ENCODE results near the gene GRAMD1A. TPM values are rescaled to one million over a fixed set of nuclear protein-coding genes. Genes with fewer than 3 reads are reported as not detected.

Gene GRAMD1A
- total RNA-seq, result 19.9 and 20.3 TPM in 2 replicates

GRCh38 chr19:34999498-35000337 is at the start of gene GRAMD1A:
Gene GRAMD1A, plus strand, starts transcription at chr19:35000323. Its CDS starts 156 bp downstream, at chr19:35000479.

GRCh38 chr19:34963573-34964406 is 36.3 kb upstream of the GRAMD1A start, which contains the start of gene ZNF792:
Gene ZNF792, minus strand, starts transcription at chr19:34964229. Its CDS starts 567 bp downstream, at chr19:34963662.

GRCh38 chr19:35030257-35031071 is 30.3 kb downstream of the GRAMD1A start, which contains the start of gene SCN1B:
Gene SCN1B, plus strand, starts transcription at chr19:35030470. Its CDS starts 351 bp downstream, at chr19:35030821.

GRCh38 chr19:35041548-35042055 is 41.5 kb downstream of the GRAMD1A start, which contains the start of gene HPN:
Gene HPN, plus strand, starts transcription at chr19:35041721. Its CDS starts 786 bp downstream, at chr19:35042507.

Other genes with a start within 250 kb of the GRAMD1A start
- 5.1 and 5.8 TPM in 2 replicates for gene ZNF599, start 227.1 kb upstream of the GRAMD1A start, total RNA-seq
- gene ZNF30, start 73.4 kb upstream of the GRAMD1A start, total RNA-seq, result 3.1 and 3.3 TPM in 2 replicates
- gene ZNF792, start 36.1 kb upstream of the GRAMD1A start, total RNA-seq, result 5.2 and 5.8 TPM in 2 replicates
- 10.6 and 15.6 TPM in 2 replicates for gene SCN1B, start 30.1 kb downstream of the GRAMD1A start, total RNA-seq
- 0.09 and 0.16 TPM in 2 replicates for gene HPN, start 41.4 kb downstream of the GRAMD1A start, total RNA-seq
- 0.16 and 1.1 TPM in 2 replicates for gene FXYD3, start 115.5 kb downstream of the GRAMD1A start, total RNA-seq
- 0.47 and 0.52 TPM in 2 replicates for gene LGI4, start 134.7 kb downstream of the GRAMD1A start, total RNA-seq
- gene FXYD1, start 138.5 kb downstream of the GRAMD1A start, total RNA-seq, result 4.4 and 14.6 TPM in 2 replicates
- gene FXYD7, start 142.9 kb downstream of the GRAMD1A start, total RNA-seq, result 0.17 TPM in 1 of 2 replicates, not detected in the other
- 16.8 and 28.7 TPM in 2 replicates for gene FXYD5, start 154.4 kb downstream of the GRAMD1A start, total RNA-seq
- not detected in 2 replicates for gene FAM187B, start 228.4 kb downstream of the GRAMD1A start, total RNA-seq
- gene LSR, start 248.7 kb downstream of the GRAMD1A start, total RNA-seq, result 0.47 TPM in 1 of 2 replicates, not detected in the other

Data from bronchial smooth muscle cell (primary cell).